Stomach smooth muscle (tissue), 2 donors: ENCODE measurements around the gene ECI1.

Experiments used
- H3K27ac ChIP-seq: one replicate; pipeline ENCODE4 v1.7.0; 2013; ENCODE audit warnings: mild to moderate bottlenecking, low read length, inconsistent platforms
- H3K27me3 ChIP-seq, 2 donors: one replicate each; pipeline ENCODE4 v1.7.0; 2013; ENCODE audit warnings: low read length in 2 of 2; ENCODE audit not compliant: insufficient read depth in 2 of 2, control insufficient read depth in 1 of 2
- H3K36me3 ChIP-seq, 2 donors: one replicate each; pipeline ENCODE4 v1.7.0; 2013; ENCODE audit warnings: low read length in 2 of 2; ENCODE audit not compliant: control insufficient read depth in 2 of 2, insufficient read depth in 2 of 2
- H3K4me1 ChIP-seq: one replicate; pipeline ENCODE4 v1.7.0; 2013; ENCODE audit warnings: low read length; ENCODE audit not compliant: control insufficient read depth, insufficient read depth
- H3K4me3 ChIP-seq, 2 donors: one replicate each; pipeline ENCODE4 v1.7.0; 2013; ENCODE audit warnings: low read length in 2 of 2
- H3K9ac ChIP-seq, 2 donors: one replicate each; pipeline ENCODE4 v1.7.0; 2013; ENCODE audit warnings: low read length in 2 of 2, mild to moderate bottlenecking in 1 of 2
- H3K9me3 ChIP-seq, 2 donors: one replicate each; pipeline ENCODE4 v1.7.0; 2013; ENCODE audit warnings: low read length in 2 of 2; ENCODE audit not compliant: control insufficient read depth in 2 of 2
- donor health status: healthy.
- donor health status: Pancreatic carcinoma.

Gene ECI1

GRCh38 chr16:2251296-2252111 is at the start of gene ECI1:
ECI1 (minus strand) TSS chr16:2251587; CDS start chr16:2251566, 21 bp downstream.
- Histone ChIP-seq H3K9ac (peak within 1 kb of the TSS; percentile 68 to 82), H3K36me3 (peaks cover 14 to 28% of the 10 kb centered on the region in 2 donors), H3K4me3 (peak within 1 kb of the TSS; percentile 73 to 79), H3K9me3 (no peaks in the 10 kb centered on the region), H3K27me3 (no peaks in the 10 kb centered on the region), H3K27ac (peak within 1 kb of the TSS; percentile 79), H3K4me1 (peaks cover 12% of the 10 kb centered on the region)

GRCh38 chr16:2299915-2300192 is 48.5 kb upstream of the ECI1 start:
- H3K4me1 ChIP-seq = no peaks in the 10 kb centered on the region
- H3K9ac ChIP-seq = no peak overlapping the region
- H3K36me3 ChIP-seq = peaks cover 13 to 36% of the 10 kb centered on the region in 2 donors
- H3K4me3 ChIP-seq = no peak overlapping the region
- H3K27me3 ChIP-seq = no peaks in the 10 kb centered on the region
- no peaks in the 10 kb centered on the region for H3K9me3 ChIP-seq
- H3K27ac ChIP-seq = no peak overlapping the region

GRCh38 chr16:2299121-2299914 is 47.9 kb upstream of the ECI1 start:
- Histone ChIP-seq H3K27ac (no peak overlapping the region), H3K36me3 (peaks cover 13 to 36% of the 10 kb centered on the region in 2 donors), H3K27me3 (no peaks in the 10 kb centered on the region), H3K4me1 (no peaks in the 10 kb centered on the region), H3K4me3 (no peak overlapping the region), H3K9ac (no peak overlapping the region), H3K9me3 (no peaks in the 10 kb centered on the region)

- Histone ChIP-seq H3K36me3 (peaks cover 8 to 31% of the 10 kb centered on the region in 2 donors), H3K4me3 (no peak overlapping the region), H3K27me3 (no peaks in the 10 kb centered on the region), H3K9ac (no peak overlapping the region), H3K9me3 (no peaks in the 10 kb centered on the region), H3K4me1 (no peaks in the 10 kb centered on the region), H3K27ac (no peak overlapping the region)
Measured at GRCh38 chr16:2298621-2299020, 47.2 kb upstream of the ECI1 start.

GRCh38 chr16:2297506-2297860 is 46.1 kb upstream of the ECI1 start:
- Histone ChIP-seq H3K4me3 (no peak overlapping the region), H3K9ac (no peak overlapping the region), H3K4me1 (no peaks in the 10 kb centered on the region), H3K9me3 (no peaks in the 10 kb centered on the region), H3K36me3 (peaks cover 6 to 30% of the 10 kb centered on the region in 2 donors), H3K27me3 (no peaks in the 10 kb centered on the region), H3K27ac (no peak overlapping the region)

- Histone ChIP-seq H3K4me3 (no peak overlapping the region), H3K36me3 (peaks cover 6 to 30% of the 10 kb centered on the region in 2 donors), H3K9ac (no peak overlapping the region), H3K27me3 (no peaks in the 10 kb centered on the region), H3K9me3 (no peaks in the 10 kb centered on the region), H3K27ac (no peak overlapping the region), H3K4me1 (no peaks in the 10 kb centered on the region)
Measured at GRCh38 chr16:2296661-2297505, 45.5 kb upstream of the ECI1 start.

- no peak overlapping the region for H3K9ac ChIP-seq
- H3K27ac ChIP-seq = no peak overlapping the region
- H3K36me3 ChIP-seq = peaks cover 6 to 30% of the 10 kb centered on the region in 2 donors
- no peaks in the 10 kb centered on the region for H3K4me1 ChIP-seq
- H3K27me3 ChIP-seq = no peaks in the 10 kb centered on the region
- H3K4me3 ChIP-seq = no peak overlapping the region
- no peaks in the 10 kb centered on the region for H3K9me3 ChIP-seq
Measured at GRCh38 chr16:2295056-2295798, 43.8 kb upstream of the ECI1 start.

- H3K27ac ChIP-seq = no peak overlapping the region
- H3K27me3 ChIP-seq = no peaks in the 10 kb centered on the region
- no peaks in the 10 kb centered on the region for H3K9me3 ChIP-seq
- no peak overlapping the region for H3K9ac ChIP-seq
- no peaks in the 10 kb centered on the region for H3K4me1 ChIP-seq
- no peak overlapping the region for H3K4me3 ChIP-seq
- H3K36me3 ChIP-seq = peaks cover 6 to 24% of the 10 kb centered on the region in 2 donors
Measured at GRCh38 chr16:2292221-2292620, 40.8 kb upstream of the ECI1 start.

- H3K36me3 ChIP-seq = peaks cover 6 to 21% of the 10 kb centered on the region in 2 donors
- H3K9me3 ChIP-seq = no peaks in the 10 kb centered on the region
- no peaks in the 10 kb centered on the region for H3K4me1 ChIP-seq
- H3K4me3 ChIP-seq = no peak overlapping the region
- no peak overlapping the region for H3K27ac ChIP-seq
- H3K27me3 ChIP-seq = no peaks in the 10 kb centered on the region
- no peak overlapping the region for H3K9ac ChIP-seq
Measured at GRCh38 chr16:2289282-2289681, 37.9 kb upstream of the ECI1 start.

- peaks cover 12 to 21% of the 10 kb centered on the region in 2 donors for H3K36me3 ChIP-seq
- H3K4me1 ChIP-seq = no peaks in the 10 kb centered on the region
- no peak overlapping the region for H3K27ac ChIP-seq
- no peak overlapping the region for H3K9ac ChIP-seq
- H3K4me3 ChIP-seq = no peak overlapping the region
- no peaks in the 10 kb centered on the region for H3K9me3 ChIP-seq
- H3K27me3 ChIP-seq = no peaks in the 10 kb centered on the region
Measured at GRCh38 chr16:2288726-2289125, 37.3 kb upstream of the ECI1 start.
